GM12878 (cell line): ENCODE data around the gene DNAAF5. TPM values are rescaled to one million over a fixed set of nuclear protein-coding genes. Genes with fewer than 3 reads are reported as not detected.

Source experiments
- ATAC-seq: fragments of 200-7000 bp; cut with Tn5 transposase; 3 replicates; pipeline ENCODE4 v1.9.1; 2020; ENCODE audit warnings: mild to moderate bottlenecking, moderate library complexity
- BruUV-seq: library from RNA; stranded (reverse); fragments of 400-500 nt; replicated peaks from 2 replicates; lab custom pipeline; 2021; lab: Mats Ljungman, UMichigan
- CTCF ChIA-PET: fragments of 300-600 bp; sonication (Branson Sonifier 250); formaldehyde crosslinking; extraction: SDS; loops from one replicate; lab custom pipeline; 2021; ENCODE audit warnings: inconsistent platforms; lab: Yijun Ruan, JAX
- POLR2A ChIA-PET: fragments of 350-600 bp; formaldehyde crosslinking; extraction: SDS; loops from one replicate; lab custom pipeline; 2021; ENCODE audit warnings: inconsistent platforms; lab: Charles Lee
- RAD21 ChIA-PET: fragments of 300-600 bp; sonication (Branson Sonifier 250); formaldehyde crosslinking; loops from one replicate; lab custom pipeline; 2023; ENCODE audit warnings: antibody characterized with exemption; ENCODE audit not compliant: unreplicated experiment; lab: Charles Lee
- SMC1A ChIA-PET: fragments of 300-600 bp; sonication (Branson Sonifier 250); formaldehyde crosslinking; loops from one replicate; lab custom pipeline; 2023; ENCODE audit not compliant: unreplicated experiment, uncharacterized antibody; lab: Charles Lee
- DNase-seq: peaks from one replicate; pipeline ENCODE4 v3.0.0-alpha.2; 2011; ENCODE audit warnings: low read depth, low spot score
- FAIRE-seq: peaks from 3 replicates; lab custom pipeline; 2011; peaks lifted over from hg19 to GRCh38; lab: Jason Lieb, UNC
- H2AFZ ChIP-seq: 2 replicates; pipeline ENCODE4 v1.6.0; 2011; ENCODE audit warnings: low read depth, low read length, control low read depth; ENCODE audit not compliant: control insufficient read depth
- H3K27ac ChIP-seq: 2 replicates; pipeline ENCODE4 v1.5.1; 2011; ENCODE audit warnings: control low read depth; ENCODE audit not compliant: control insufficient read depth, insufficient read depth
- H3K27me3 ChIP-seq, 2 experiments: replicated peaks in 1 of 2; 2 replicates each; pipeline versions ENCODE4 v1.6.0 to v1.6.1; 2011; ENCODE audit warnings: low read length in 1 of 2; ENCODE audit not compliant: control insufficient read depth in 2 of 2, insufficient read depth in 2 of 2
- H3K36me3 ChIP-seq, 2 experiments: 2 replicates each; pipeline ENCODE4 v1.5.1; 2011; ENCODE audit warnings: low read length in 1 of 2; ENCODE audit not compliant: control insufficient read depth in 2 of 2, insufficient read depth in 2 of 2
- H3K4me1 ChIP-seq: 2 replicates; pipeline ENCODE4 v1.6.1; 2011; ENCODE audit warnings: mild to moderate bottlenecking, low read length, moderate library complexity, mixed read lengths; ENCODE audit not compliant: control insufficient read depth, insufficient read depth
- H3K4me2 ChIP-seq: 2 replicates; pipeline ENCODE4 v1.6.0; 2011; ENCODE audit warnings: control low read depth; ENCODE audit not compliant: control insufficient read depth, insufficient read depth
- H3K4me3 ChIP-seq: fragments of 200-600 bp; sonication (generic); 2 replicates; pipeline ENCODE4 v1.5.1; 2016
- H3K79me2 ChIP-seq: 2 replicates; pipeline ENCODE4 v1.6.0; 2011; ENCODE audit warnings: low read length; ENCODE audit not compliant: control insufficient read depth, insufficient read depth
- H3K9ac ChIP-seq: 2 replicates; pipeline ENCODE4 v1.8.0; 2011; ENCODE audit warnings: low read length, control low read depth, mixed read lengths; ENCODE audit not compliant: control insufficient read depth, insufficient read depth
- H3K9me3 ChIP-seq: replicated peaks from 3 replicates; pipeline ENCODE4 v1.5.1; 2011; ENCODE audit warnings: mild to moderate bottlenecking, low read length; ENCODE audit not compliant: control insufficient read depth, insufficient read depth
- H4K20me1 ChIP-seq: 2 replicates; pipeline ENCODE4 v1.6.0; 2011; ENCODE audit not compliant: control insufficient read depth, insufficient read depth
- CBX3 ChIP-seq: fragments of 200-600 bp; sonication (generic); IDR thresholded peaks from 2 replicates; pipeline ENCODE4 v1.6.1; 2016; ENCODE audit warnings: low read depth, borderline replicate concordance
- CHD4 ChIP-seq: fragments of 200-600 bp; sonication (generic); IDR thresholded peaks from 2 replicates; pipeline ENCODE4 v1.6.1; 2016; ENCODE audit warnings: mild to moderate bottlenecking
- EP300 ChIP-seq, 2 experiments: fragments of 150-350 bp in 1 of 2; IDR thresholded peaks; 2 replicates each; pipeline ENCODE4 v1.6.1; 2011 to 2012; ENCODE audit warnings: low read depth in 2 of 2, low read length in 2 of 2, borderline replicate concordance in 1 of 2, improper control_type of control experiment in 1 of 2, inconsistent platforms in 1 of 2; ENCODE audit not compliant: control insufficient read depth in 1 of 2
- ESRRA ChIP-seq: IDR thresholded peaks from 2 replicates; pipeline ENCODE4 v1.6.1; 2012; ENCODE audit warnings: mild to moderate bottlenecking, low read length, improper control_type of control experiment
- IRF4 ChIP-seq: IDR thresholded peaks from 2 replicates; pipeline ENCODE4 v1.6.1; 2011; ENCODE audit warnings: low read depth, low read length
- MYC ChIP-seq: IDR thresholded peaks from 2 replicates; pipeline ENCODE4 v1.6.1; 2011; ENCODE audit warnings: mild to moderate bottlenecking, low read length, moderate library complexity, inconsistent platforms; ENCODE audit not compliant: insufficient read depth, insufficient replicate concordance, insufficient read length, severe bottlenecking
- NFIC ChIP-seq: IDR thresholded peaks from 2 replicates; pipeline ENCODE4 v1.6.1; 2012; ENCODE audit warnings: low read depth, mild to moderate bottlenecking, inconsistent platforms, low read length, moderate library complexity
- PAX8 ChIP-seq: fragments of 450-650 bp; IDR thresholded peaks from 2 replicates; pipeline ENCODE4 v1.6.1; 2017; ENCODE audit warnings: mild to moderate bottlenecking, moderate library complexity
- POLR2AphosphoS5 ChIP-seq: IDR thresholded peaks from 2 replicates; pipeline ENCODE4 v1.6.1; 2011; ENCODE audit warnings: mild to moderate bottlenecking, low read length, inconsistent platforms
- RUNX3 ChIP-seq: IDR thresholded peaks from 2 replicates; pipeline ENCODE4 v1.6.1; 2012; ENCODE audit warnings: low read length, inconsistent platforms
- SIN3A ChIP-seq: IDR thresholded peaks from 2 replicates; pipeline ENCODE4 v1.6.1; 2012; ENCODE audit warnings: low read depth, low read length, improper control_type of control experiment
- SMAD1 ChIP-seq: fragments of 450-650 bp; IDR thresholded peaks from 2 replicates; pipeline ENCODE4 v1.6.1; 2018; ENCODE audit warnings: mild to moderate bottlenecking, low read depth; ENCODE audit not compliant: partially characterized antibody
- STAT1 ChIP-seq: fragments of 450-650 bp; conservative IDR thresholded peaks from 2 replicates; pipeline ENCODE4 v1.6.1; 2014; ENCODE audit warnings: antibody characterized with exemption, mild to moderate bottlenecking
- SUZ12 ChIP-seq: fragments of 200-600 bp; sonication (generic); IDR thresholded peaks from one replicate; pipeline ENCODE4 v1.6.1; 2018; ENCODE audit warnings: antibody characterized with exemption, mild to moderate bottlenecking; ENCODE audit not compliant: unreplicated experiment
- ZNF274 ChIP-seq: IDR thresholded peaks from one replicate; pipeline ENCODE4 v1.8.0; 2011; ENCODE audit not compliant: insufficient read length, insufficient read depth
- WGBS: methylation state at CpG from one replicate; pipeline ENCODE4 v1.1.6; 2016; ENCODE audit warnings: low lambda C conversion rate; ENCODE audit not compliant: insufficient replicate concordance, insufficient coverage; ENCODE audit errors: missing lambda C conversion rate; 5-methylcytosine and 5-hydroxymethylcytosine counted together
- in situ Hi-C: fragments of 300-500 bp; cut with MboI; formaldehyde crosslinking; loops from 9 replicates; pipeline ENCODE4 v1.14.3; 2018; ENCODE audit warnings: mixed read lengths
- intact Hi-C: fragments of 100-400 bp; cut with micrococcal nuclease; formaldehyde crosslinking; loops from one replicate; pipeline ENCODE4 v1.14.2; 2022; ENCODE audit not compliant: unreplicated experiment
- polyA plus RNA-seq, 11 experiments: library from polyadenylated mRNA; depleted of rRNA in 4 of 11; unstranded in 6 of 11; stranded (reverse) in 5 of 11; fragments of >200 nt; fragmentation: Nextera tagmentation in 4 of 11; fragmentation: Illumina TruSeq in 1 of 11; extraction: Ambion mirVana in 4 of 11; extraction: Trizol in 1 of 11; gene quantifications; 1 replicate in 1 of 11; 2 replicates in 10 of 11; pipeline versions ENCODE4 v1.2.1 to v1.2.3, GENCODE V29; 2011 to 2016; ENCODE audit warnings: inconsistent platforms in 2 of 11, missing spikeins in 2 of 11, low read depth in 1 of 11
- total RNA-seq, 4 experiments: library from RNA; depleted of rRNA in 3 of 4; stranded (reverse); fragments of >200 nt in 3 of 4; fragmentation: Illumina TruSeq in 1 of 4; extraction: Trizol in 1 of 4; gene quantifications; 2 replicates each; pipeline versions ENCODE4 v1.2.1 to v1.2.3, GENCODE V29; 2013 to 2021
- TF ChIP-seq, protein P1 (sequence below): fragments of 450-650 bp; IDR thresholded peaks from 2 replicates; pipeline ENCODE4 v1.6.1; 2017; ENCODE audit warnings: mild to moderate bottlenecking, moderate library complexity
- TF ChIP-seq, protein P2 (sequence below): fragments of 450-650 bp; IDR thresholded peaks from 2 replicates; pipeline ENCODE4 v1.6.1; 2016; ENCODE audit warnings: mild to moderate bottlenecking

The DNAAF5 gene
- total and polyA plus RNA-seq, 10 of the 15 experiments (the other 5 are each of a cell fraction or from before 2014, with no cell fraction given), result 1.8 to 38.3 (median 9.2) TPM

DNA sequence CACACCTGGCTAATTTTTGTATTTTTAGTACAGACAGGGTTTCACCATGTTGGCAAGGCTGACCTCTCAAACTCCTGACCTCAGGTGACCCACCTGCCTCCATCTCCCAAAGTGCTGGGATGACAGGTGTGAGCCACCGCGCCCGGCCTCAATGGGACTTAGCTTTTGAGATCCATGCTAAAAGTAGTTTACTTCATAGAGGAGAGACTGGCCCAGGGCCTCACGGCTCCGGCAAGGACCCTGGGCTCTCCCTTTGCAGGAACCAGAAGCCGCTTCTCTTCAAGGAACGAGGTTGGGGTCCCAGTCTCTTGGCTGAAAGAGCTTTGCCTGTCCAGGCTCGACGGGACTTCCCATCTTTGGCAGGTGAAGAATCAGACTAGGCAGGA is 30.1 kb upstream of the DNAAF5 start:
- ChIA-PET POLR2A (no interaction called here), SMC1A (no interaction called here)
- H4K20me1 ChIP-seq, result no peaks in the 10 kb centered on the region

More for the DNA sequence above, 30.1 kb upstream of the DNAAF5 start:
- Histone ChIP-seq H3K4me3 (no peak overlapping the region), H3K79me2 (no peaks in the 10 kb centered on the region), H3K27ac (no peak overlapping the region), H3K9me3 (no peaks in the 10 kb centered on the region; the same call in 2 of the 3 replicates), H3K9ac (no peak overlapping the region), H3K36me3 (peaks cover 7 to 9% of the 10 kb centered on the region in 2 experiments; a peak in 3 of 4 replicates), H3K4me1 (no peaks in the 10 kb centered on the region), H3K27me3 (no peaks in the 10 kb centered on the region), H3K4me2 (no peak overlapping the region), H2AFZ (no peak overlapping the region)
- in situ Hi-C loops (no loop called here), intact Hi-C loops (no loop called here)
- ATAC-seq (no peak), DNase-seq (no peak), FAIRE-seq (no peak)
- 98% methylated on average over 9 of the region's 9 CpGs for WGBS
- BruUV-seq, result no TSS peak
- CTCF ChIA-PET, result no interaction called here
- TF ChIP-seq CBX3, result no peak
- TF ChIP-seq MYC, result no peak
- no peak for TF ChIP-seq EP300 (IDR thresholded peaks at IDR 0.05; ENCODE audit: borderline replicate concordance in 1 of 2, control insufficient read depth in 1 of 2, low read depth in 2 of 2, low read length in 2 of 2)
- TF ChIP-seq, protein P1, sequence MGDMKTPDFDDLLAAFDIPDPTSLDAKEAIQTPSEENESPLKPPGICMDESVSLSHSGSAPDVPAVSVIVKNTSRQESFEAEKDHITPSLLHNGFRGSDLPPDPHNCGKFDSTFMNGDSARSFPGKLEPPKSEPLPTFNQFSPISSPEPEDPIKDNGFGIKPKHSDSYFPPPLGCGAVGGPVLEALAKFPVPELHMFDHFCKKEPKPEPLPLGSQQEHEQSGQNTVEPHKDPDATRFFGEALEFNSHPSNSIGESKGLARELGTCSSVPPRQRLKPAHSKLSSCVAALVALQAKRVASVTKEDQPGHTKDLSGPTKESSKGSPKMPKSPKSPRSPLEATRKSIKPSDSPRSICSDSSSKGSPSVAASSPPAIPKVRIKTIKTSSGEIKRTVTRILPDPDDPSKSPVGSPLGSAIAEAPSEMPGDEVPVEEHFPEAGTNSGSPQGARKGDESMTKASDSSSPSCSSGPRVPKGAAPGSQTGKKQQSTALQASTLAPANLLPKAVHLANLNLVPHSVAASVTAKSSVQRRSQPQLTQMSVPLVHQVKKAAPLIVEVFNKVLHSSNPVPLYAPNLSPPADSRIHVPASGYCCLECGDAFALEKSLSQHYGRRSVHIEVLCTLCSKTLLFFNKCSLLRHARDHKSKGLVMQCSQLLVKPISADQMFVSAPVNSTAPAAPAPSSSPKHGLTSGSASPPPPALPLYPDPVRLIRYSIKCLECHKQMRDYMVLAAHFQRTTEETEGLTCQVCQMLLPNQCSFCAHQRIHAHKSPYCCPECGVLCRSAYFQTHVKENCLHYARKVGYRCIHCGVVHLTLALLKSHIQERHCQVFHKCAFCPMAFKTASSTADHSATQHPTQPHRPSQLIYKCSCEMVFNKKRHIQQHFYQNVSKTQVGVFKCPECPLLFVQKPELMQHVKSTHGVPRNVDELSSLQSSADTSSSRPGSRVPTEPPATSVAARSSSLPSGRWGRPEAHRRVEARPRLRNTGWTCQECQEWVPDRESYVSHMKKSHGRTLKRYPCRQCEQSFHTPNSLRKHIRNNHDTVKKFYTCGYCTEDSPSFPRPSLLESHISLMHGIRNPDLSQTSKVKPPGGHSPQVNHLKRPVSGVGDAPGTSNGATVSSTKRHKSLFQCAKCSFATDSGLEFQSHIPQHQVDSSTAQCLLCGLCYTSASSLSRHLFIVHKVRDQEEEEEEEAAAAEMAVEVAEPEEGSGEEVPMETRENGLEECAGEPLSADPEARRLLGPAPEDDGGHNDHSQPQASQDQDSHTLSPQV, result no peak
- no peak for TF ChIP-seq STAT1
- TF ChIP-seq SMAD1, result no peak
- no peak for TF ChIP-seq ZNF274
- TF ChIP-seq, protein P2, sequence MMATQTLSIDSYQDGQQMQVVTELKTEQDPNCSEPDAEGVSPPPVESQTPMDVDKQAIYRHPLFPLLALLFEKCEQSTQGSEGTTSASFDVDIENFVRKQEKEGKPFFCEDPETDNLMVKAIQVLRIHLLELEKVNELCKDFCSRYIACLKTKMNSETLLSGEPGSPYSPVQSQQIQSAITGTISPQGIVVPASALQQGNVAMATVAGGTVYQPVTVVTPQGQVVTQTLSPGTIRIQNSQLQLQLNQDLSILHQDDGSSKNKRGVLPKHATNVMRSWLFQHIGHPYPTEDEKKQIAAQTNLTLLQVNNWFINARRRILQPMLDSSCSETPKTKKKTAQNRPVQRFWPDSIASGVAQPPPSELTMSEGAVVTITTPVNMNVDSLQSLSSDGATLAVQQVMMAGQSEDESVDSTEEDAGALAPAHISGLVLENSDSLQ, result no peak
- TF ChIP-seq ESRRA, result no peak
- no peak for TF ChIP-seq SIN3A
- TF ChIP-seq POLR2AphosphoS5, result no peak
- no peak for TF ChIP-seq CHD4
- no peak for TF ChIP-seq RUNX3
- TF ChIP-seq NFIC, result no peak
- TF ChIP-seq SUZ12, result no peak
- TF ChIP-seq IRF4, result no peak
- TF ChIP-seq PAX8, result no peak
- RAD21 ChIA-PET, result no interaction called here
